ENCODE results near the gene TAAR1.

GRCh38 chr6:132675002-132675401 lies 16.0 kb upstream of the TAAR1 start:
- TF ChIP-seq TEAD4 (IDR thresholded peaks at IDR 0.05; ENCODE audit: borderline replicate concordance, insufficient read depth) (no peak), CHD2 (IDR thresholded peaks at IDR 0.05; ENCODE audit: low read length, partially characterized antibody) (no peak), EP300 (IDR thresholded peaks at IDR 0.05; ENCODE audit: borderline replicate concordance in 1 of 2, low read depth in 1 of 2, low read length in 1 of 2) (no peak), JUND (IDR thresholded peaks at IDR 0.05) (no peak), CTCF (IDR thresholded peaks at IDR 0.05) (no peak), RAD21 (IDR thresholded peaks at IDR 0.05; ENCODE audit: low read length) (no peak), GATA2 (CRISPR knock-in tag; IDR thresholded peaks at IDR 0.05) (no peak), SMC3 (IDR thresholded peaks at IDR 0.05; ENCODE audit: low read depth, low read length) (no peak), EZH2phosphoT487 (IDR thresholded peaks at IDR 0.05; ENCODE audit: borderline replicate concordance, low read depth) (no peak)
